ENCODE measurements around the gene RPL27A. TPM values are rescaled to one million over a fixed set of nuclear protein-coding genes. Genes with fewer than 3 reads are reported as not detected.

The RPL27A gene
- total and polyA plus RNA-seq, 8 donors = 724 to 3,217 (median 2,615) TPM

DNA sequence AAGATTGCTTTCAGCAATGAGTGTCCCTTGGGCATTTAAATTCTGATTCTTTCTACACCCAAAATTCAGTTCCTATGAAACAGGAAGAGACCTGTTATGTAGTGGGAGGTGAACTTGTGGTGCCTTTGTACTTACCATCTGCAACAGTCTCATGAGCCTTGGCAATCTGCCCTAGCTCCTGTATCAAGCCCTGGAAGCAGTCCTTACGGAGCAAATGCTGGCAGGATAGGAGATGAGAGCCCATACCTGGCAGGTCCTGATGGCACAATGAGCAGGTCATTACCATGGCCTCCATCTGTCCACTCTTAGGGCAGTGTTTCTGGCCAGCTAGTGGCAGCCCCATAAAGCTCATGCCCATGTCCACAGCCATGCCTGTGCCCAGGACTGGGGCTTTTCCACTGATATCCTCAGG lies 10.9 kb upstream of the RPL27A start:
- peaks cover 0 to 40% of the 10 kb centered on the region in 2 donors for H3K36me3 ChIP-seq
- no peaks in the 10 kb centered on the region for H3K27me3 ChIP-seq
- intact Hi-C loops (cut with DNase I) = no loop called here
- DNase-seq = peak in 1 of 4 donors; percentile 28
- no peaks in the 10 kb centered on the region for H3K9me3 ChIP-seq
- H3K4me1 ChIP-seq = peaks cover 5 to 9% of the 10 kb centered on the region in 2 donors
- peak; percentile 60 for ATAC-seq
- H3K4me3 ChIP-seq = no peak overlapping the region
- TF ChIP-seq, protein P1, sequence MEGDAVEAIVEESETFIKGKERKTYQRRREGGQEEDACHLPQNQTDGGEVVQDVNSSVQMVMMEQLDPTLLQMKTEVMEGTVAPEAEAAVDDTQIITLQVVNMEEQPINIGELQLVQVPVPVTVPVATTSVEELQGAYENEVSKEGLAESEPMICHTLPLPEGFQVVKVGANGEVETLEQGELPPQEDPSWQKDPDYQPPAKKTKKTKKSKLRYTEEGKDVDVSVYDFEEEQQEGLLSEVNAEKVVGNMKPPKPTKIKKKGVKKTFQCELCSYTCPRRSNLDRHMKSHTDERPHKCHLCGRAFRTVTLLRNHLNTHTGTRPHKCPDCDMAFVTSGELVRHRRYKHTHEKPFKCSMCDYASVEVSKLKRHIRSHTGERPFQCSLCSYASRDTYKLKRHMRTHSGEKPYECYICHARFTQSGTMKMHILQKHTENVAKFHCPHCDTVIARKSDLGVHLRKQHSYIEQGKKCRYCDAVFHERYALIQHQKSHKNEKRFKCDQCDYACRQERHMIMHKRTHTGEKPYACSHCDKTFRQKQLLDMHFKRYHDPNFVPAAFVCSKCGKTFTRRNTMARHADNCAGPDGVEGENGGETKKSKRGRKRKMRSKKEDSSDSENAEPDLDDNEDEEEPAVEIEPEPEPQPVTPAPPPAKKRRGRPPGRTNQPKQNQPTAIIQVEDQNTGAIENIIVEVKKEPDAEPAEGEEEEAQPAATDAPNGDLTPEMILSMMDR (IDR thresholded peaks at IDR 0.05) = no peak
- H3K27ac ChIP-seq = peak overlapping the region; percentile 24 to 77

DNA sequence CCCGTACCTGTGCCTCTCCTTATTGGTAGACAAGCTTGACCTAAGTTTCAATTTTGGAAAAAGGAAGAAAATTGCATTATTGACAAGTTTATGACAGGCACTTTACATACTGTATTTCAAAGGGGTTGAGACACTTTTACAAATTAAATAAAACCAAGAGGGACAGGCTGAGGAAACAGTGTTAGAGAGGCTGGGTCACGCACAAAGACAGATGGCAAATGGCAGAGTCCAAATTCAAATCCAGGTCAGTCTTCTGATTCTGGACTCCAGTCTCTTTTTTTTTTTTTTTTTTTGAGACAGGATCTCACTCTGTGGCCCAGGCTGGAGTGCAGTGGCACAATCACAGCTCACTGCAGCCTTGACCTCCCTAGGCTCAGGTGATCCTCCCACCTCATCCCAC lies 10.2 kb upstream of the RPL27A start:
- peaks cover 0 to 40% of the 10 kb centered on the region in 2 donors for H3K36me3 ChIP-seq
- intact Hi-C loops (cut with DNase I) = no loop called here

DNA sequence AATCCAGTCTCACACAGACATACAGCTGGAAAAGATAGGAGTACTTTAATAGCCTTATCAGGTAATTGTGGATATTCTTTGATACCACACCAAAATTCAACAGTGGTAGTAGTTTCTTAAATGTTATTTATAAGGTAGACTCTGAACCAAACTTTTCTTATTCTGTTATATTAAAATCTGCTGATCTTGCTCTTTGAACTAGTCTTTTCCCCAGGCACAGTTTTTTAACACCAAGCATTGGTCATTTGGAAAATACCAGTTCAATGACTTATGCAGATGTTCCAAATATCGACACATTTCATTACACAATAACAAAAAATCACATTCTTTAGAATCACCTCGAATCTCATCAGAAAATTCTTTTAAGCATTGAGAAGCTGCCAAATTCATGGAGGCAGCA lies 7.7 kb upstream of the RPL27A start:
- H3K4me3 ChIP-seq = no peak overlapping the region
- peaks cover 0 to 29% of the 10 kb centered on the region in 2 donors for H3K36me3 ChIP-seq
- no peak overlapping the region for H3K27ac ChIP-seq
- ATAC-seq = no peak
- H3K4me1 ChIP-seq = peaks cover 5 to 9% of the 10 kb centered on the region in 2 donors
- H3K27me3 ChIP-seq = no peaks in the 10 kb centered on the region
- intact Hi-C loops (cut with DNase I) = no loop called here
- H3K9me3 ChIP-seq = no peaks in the 10 kb centered on the region
- TF ChIP-seq, protein P1 (IDR thresholded peaks at IDR 0.05) = no peak
- no peak for DNase-seq

More for the DNA sequence above, 10.2 kb upstream of the RPL27A start:
- Histone ChIP-seq H3K4me3 (no peak overlapping the region), H3K27me3 (no peaks in the 10 kb centered on the region), H3K27ac (peak overlapping the region; percentile 24 to 77), H3K4me1 (peaks cover 5 to 9% of the 10 kb centered on the region in 2 donors), H3K9me3 (no peaks in the 10 kb centered on the region)
- no peak for DNase-seq
- TF ChIP-seq, protein P1 (IDR thresholded peaks at IDR 0.05) = no peak
- ATAC-seq = no peak

DNA sequence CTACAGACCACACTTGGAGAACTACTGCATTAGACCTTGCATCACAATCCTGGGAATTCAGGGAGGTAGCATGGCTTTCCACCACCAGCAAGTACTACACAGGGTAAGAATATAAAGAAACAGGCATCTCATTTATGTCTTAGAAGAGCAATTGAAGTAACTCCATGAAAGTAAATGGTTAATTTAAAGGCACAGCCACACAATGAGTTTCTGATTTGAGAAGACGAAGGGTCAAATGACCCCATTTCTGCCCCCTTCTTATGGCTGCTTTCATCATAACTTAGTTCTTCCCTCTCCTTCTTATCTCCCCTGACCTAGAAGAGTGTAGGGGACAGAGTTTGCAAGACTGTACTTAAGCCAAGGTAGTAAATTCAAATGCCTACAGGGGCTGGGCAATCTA lies 6.1 kb upstream of the RPL27A start:
- no peak for ATAC-seq
- TF ChIP-seq, protein P1 (IDR thresholded peaks at IDR 0.05) = no peak
- no peak overlapping the region for H3K4me3 ChIP-seq
- H3K36me3 ChIP-seq = peaks cover 0 to 13% of the 10 kb centered on the region in 2 donors
- no peaks in the 10 kb centered on the region for H3K9me3 ChIP-seq
- H3K4me1 ChIP-seq = peaks cover 6 to 7% of the 10 kb centered on the region in 2 donors
- DNase-seq = no peak
- intact Hi-C loops (cut with DNase I) = no loop called here
- no peak overlapping the region for H3K27ac ChIP-seq
- H3K27me3 ChIP-seq = no peaks in the 10 kb centered on the region

DNA sequence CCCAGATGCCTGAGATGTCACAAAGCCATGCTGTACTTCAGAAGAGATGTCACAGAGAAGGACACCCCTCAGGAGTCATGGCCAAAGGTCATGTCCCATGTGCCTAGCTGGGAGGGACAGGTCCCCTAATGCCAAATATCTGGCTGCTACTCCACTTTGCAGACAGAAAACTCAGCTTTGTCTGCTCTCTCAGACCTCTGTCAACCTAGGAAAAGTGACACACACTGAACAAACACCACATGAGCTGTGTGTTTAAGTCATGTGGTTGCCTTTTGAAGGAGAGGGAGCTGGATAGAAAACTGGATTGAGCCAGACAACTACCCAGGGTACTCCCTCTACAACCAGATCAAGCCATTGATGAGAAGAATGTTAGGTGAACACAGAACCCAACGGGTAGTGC lies 3.6 kb upstream of the RPL27A start:
- no peak for ATAC-seq
- Histone ChIP-seq H3K27me3 (no peaks in the 10 kb centered on the region), H3K9me3 (no peaks in the 10 kb centered on the region), H3K36me3 (peaks cover 0 to 11% of the 10 kb centered on the region in 2 donors), H3K27ac (no peak overlapping the region), H3K4me3 (no peak overlapping the region), H3K4me1 (peaks cover 6 to 17% of the 10 kb centered on the region in 2 donors)
- no peak for DNase-seq
- intact Hi-C loops (cut with DNase I) = no loop called here
- TF ChIP-seq, protein P1 (IDR thresholded peaks at IDR 0.05) = no peak
